DOHH2 (cell line): Measurements from ENCODE around the gene ZBTB47.

ENCODE experiments used
- H3F3A ChIP-seq: fragments of 200-600 bp; sonication (generic), shearing (Covaris generic); 2 replicates; pipeline ENCODE4 v1.6.0; 2016; ENCODE audit warnings: antibody characterized with exemption, mild to moderate bottlenecking; ENCODE audit not compliant: control insufficient read depth, insufficient read depth
- H3K27ac ChIP-seq: fragments of 200-600 bp; sonication (generic); 2 replicates; pipeline ENCODE4 v1.5.1; 2014; ENCODE audit warnings: low read depth, mild to moderate bottlenecking, low read length, moderate library complexity
- H3K27me3 ChIP-seq: fragments of 200-600 bp; sonication (generic); 2 replicates; pipeline ENCODE4 v1.6.1; 2014; ENCODE audit warnings: mild to moderate bottlenecking, low read length, mixed read lengths; ENCODE audit not compliant: control insufficient read depth
- H3K36me3 ChIP-seq: fragments of 200-600 bp; sonication (generic); 2 replicates; pipeline ENCODE4 v1.6.1; 2014; ENCODE audit warnings: mild to moderate bottlenecking, low read length, moderate library complexity, mixed read lengths; ENCODE audit not compliant: control insufficient read depth
- H3K4me1 ChIP-seq: fragments of 200-600 bp; sonication (generic); 2 replicates; pipeline ENCODE4 v1.6.1; 2014; ENCODE audit warnings: mild to moderate bottlenecking, low read length, mixed read lengths; ENCODE audit not compliant: control insufficient read depth
- H3K4me2 ChIP-seq: fragments of 200-600 bp; sonication (generic); 2 replicates; pipeline ENCODE4 v1.6.0; 2014; ENCODE audit warnings: mild to moderate bottlenecking, low read length, moderate library complexity
- H3K4me3 ChIP-seq: fragments of 200-600 bp; sonication (generic); 2 replicates; pipeline ENCODE4 v1.5.1; 2014; ENCODE audit warnings: mild to moderate bottlenecking, low read length, mixed read lengths
- H3K79me2 ChIP-seq: fragments of 200-600 bp; sonication (generic); 2 replicates; pipeline ENCODE4 v1.6.1; 2014; ENCODE audit warnings: mild to moderate bottlenecking, low read length, mixed read lengths; ENCODE audit not compliant: control insufficient read depth
- H3K9me2 ChIP-seq: fragments of 200-600 bp; sonication (generic); replicated peaks from 2 replicates; pipeline ENCODE4 v1.6.1; 2014; ENCODE audit warnings: mild to moderate bottlenecking, low read length, mixed read lengths; ENCODE audit not compliant: control insufficient read depth
- H3K9me3 ChIP-seq: fragments of 200-600 bp; sonication (generic); 2 replicates; pipeline ENCODE4 v1.6.1; 2014; ENCODE audit warnings: antibody characterized with exemption, low read length, mixed read lengths; ENCODE audit not compliant: control insufficient read depth, insufficient read depth
- H4K20me1 ChIP-seq: fragments of 200-600 bp; sonication (generic); 2 replicates; pipeline ENCODE4 v1.6.0; 2014; ENCODE audit warnings: low read depth, mild to moderate bottlenecking, antibody characterized with exemption, low read length, moderate library complexity; ENCODE audit not compliant: control insufficient read depth, insufficient read depth
- EZH2phosphoT487 ChIP-seq: fragments of 200-600 bp; sonication (generic); IDR thresholded peaks from 2 replicates; pipeline ENCODE4 v1.6.1; 2017; ENCODE audit warnings: borderline replicate concordance, mild to moderate bottlenecking, antibody characterized with exemption, low read length, moderate library complexity, mixed read lengths
- TF ChIP-seq, protein P1 (sequence below): fragments of 200-600 bp; sonication (generic); IDR thresholded peaks from one replicate; pipeline ENCODE4 v1.5.1; 2014; ENCODE audit warnings: antibody characterized with exemption, mild to moderate bottlenecking, low read depth, low read length; ENCODE audit not compliant: poor library complexity, severe bottlenecking

Gene ZBTB47

GRCh38 chr3:42696356-42697288 lies 43.1 kb downstream of the ZBTB47 start:
- Histone ChIP-seq H3K4me2 (no peak overlapping the region), H3F3A (no peaks in the 10 kb centered on the region), H3K9me3 (no peaks in the 10 kb centered on the region), H3K27me3 (0 out of 2 replicates have a peak, but pooled peaks cover 3% of the 10 kb centered on the region), H3K4me1 (no peaks in the 10 kb centered on the region), H4K20me1 (no peaks in the 10 kb centered on the region), H3K4me3 (no peak overlapping the region), H3K36me3 (no peaks in the 10 kb centered on the region), H3K9me2 (no peaks in the 10 kb centered on the region), H3K79me2 (no peaks in the 10 kb centered on the region), H3K27ac (no peak overlapping the region)
- TF ChIP-seq, protein P1, sequence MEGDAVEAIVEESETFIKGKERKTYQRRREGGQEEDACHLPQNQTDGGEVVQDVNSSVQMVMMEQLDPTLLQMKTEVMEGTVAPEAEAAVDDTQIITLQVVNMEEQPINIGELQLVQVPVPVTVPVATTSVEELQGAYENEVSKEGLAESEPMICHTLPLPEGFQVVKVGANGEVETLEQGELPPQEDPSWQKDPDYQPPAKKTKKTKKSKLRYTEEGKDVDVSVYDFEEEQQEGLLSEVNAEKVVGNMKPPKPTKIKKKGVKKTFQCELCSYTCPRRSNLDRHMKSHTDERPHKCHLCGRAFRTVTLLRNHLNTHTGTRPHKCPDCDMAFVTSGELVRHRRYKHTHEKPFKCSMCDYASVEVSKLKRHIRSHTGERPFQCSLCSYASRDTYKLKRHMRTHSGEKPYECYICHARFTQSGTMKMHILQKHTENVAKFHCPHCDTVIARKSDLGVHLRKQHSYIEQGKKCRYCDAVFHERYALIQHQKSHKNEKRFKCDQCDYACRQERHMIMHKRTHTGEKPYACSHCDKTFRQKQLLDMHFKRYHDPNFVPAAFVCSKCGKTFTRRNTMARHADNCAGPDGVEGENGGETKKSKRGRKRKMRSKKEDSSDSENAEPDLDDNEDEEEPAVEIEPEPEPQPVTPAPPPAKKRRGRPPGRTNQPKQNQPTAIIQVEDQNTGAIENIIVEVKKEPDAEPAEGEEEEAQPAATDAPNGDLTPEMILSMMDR, result no peak
- TF ChIP-seq EZH2phosphoT487, result no peak

- Histone ChIP-seq H3K9me2 (no peaks in the 10 kb centered on the region), H3K4me3 (no peak overlapping the region), H3K79me2 (no peaks in the 10 kb centered on the region), H3F3A (no peaks in the 10 kb centered on the region), H3K4me2 (no peak overlapping the region), H3K27me3 (0 out of 2 replicates have a peak, but pooled peaks cover 3% of the 10 kb centered on the region), H4K20me1 (no peaks in the 10 kb centered on the region), H3K27ac (no peak overlapping the region), H3K36me3 (no peaks in the 10 kb centered on the region), H3K4me1 (no peaks in the 10 kb centered on the region), H3K9me3 (no peaks in the 10 kb centered on the region)
- no peak for TF ChIP-seq EZH2phosphoT487
- TF ChIP-seq, protein P1, result no peak
Observed at GRCh38 chr3:42697289-42698051, 44.0 kb downstream of the ZBTB47 start.

DNA sequence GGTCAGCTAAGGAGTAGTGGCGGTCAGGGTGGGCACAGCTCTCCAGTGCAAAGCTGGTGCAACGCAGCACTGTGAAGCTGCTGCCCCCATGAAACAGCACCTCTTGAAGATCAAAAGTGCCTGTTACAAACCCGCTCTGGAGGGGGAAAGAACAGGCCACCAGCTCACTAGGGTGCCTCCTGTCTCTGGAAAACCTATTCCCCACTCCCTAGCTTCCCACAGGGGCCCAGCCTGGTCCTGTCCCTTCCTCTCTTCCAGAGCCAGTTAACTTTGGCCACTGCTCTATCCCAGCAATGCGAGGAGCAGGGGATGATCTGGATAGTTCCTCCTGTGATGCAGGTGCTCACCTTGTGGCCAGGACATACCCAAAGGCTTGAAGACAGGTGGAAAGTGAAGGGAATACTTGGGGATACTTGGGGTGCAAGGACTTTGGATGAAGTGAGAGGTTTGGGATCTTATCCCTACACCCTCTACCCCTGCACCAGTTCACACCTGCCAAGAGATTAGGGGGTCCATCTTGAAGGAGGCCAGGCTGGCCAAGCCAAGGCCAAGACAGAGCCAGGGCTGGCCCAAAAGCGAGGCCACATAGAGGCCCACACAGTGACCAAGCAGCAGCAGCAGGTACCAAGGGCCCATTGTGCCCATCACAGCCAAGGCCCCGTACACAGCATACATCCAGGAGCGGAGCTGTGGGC lies 44.9 kb downstream of the ZBTB47 start:
- Histone ChIP-seq H3K4me2 (no peak overlapping the region), H3K9me2 (no peaks in the 10 kb centered on the region), H3K36me3 (no peaks in the 10 kb centered on the region), H3K27me3 (0 out of 2 replicates have a peak, but pooled peaks cover 3% of the 10 kb centered on the region), H3K9me3 (no peaks in the 10 kb centered on the region), H3K79me2 (no peaks in the 10 kb centered on the region), H3K27ac (no peak overlapping the region), H4K20me1 (no peaks in the 10 kb centered on the region), H3K4me1 (no peaks in the 10 kb centered on the region), H3K4me3 (no peak overlapping the region), H3F3A (no peaks in the 10 kb centered on the region)
- TF ChIP-seq EZH2phosphoT487, result no peak
- TF ChIP-seq, protein P1, result no peak
